Fibroblast of lung (primary cell): ENCODE data around the gene TMEM221.

Experiments used
- CTCF ChIP-seq, 2 donors: IDR thresholded peaks in 1 of 2; conservative IDR thresholded peaks in 1 of 2; 1 replicate in 1 of 2; 2 replicates in 1 of 2; pipeline ENCODE4 v1.5.1; 2011 to 2012; ENCODE audit warnings: low read length in 2 of 2, control low read depth in 1 of 2, inconsistent platforms in 1 of 2, low read depth in 1 of 2, mild to moderate bottlenecking in 1 of 2
- EZH2 ChIP-seq: IDR thresholded peaks from 2 replicates; pipeline ENCODE4 v1.5.1; 2012; ENCODE audit warnings: low read length, control low read depth, mild to moderate bottlenecking; ENCODE audit errors: missing control alignments

DNA sequence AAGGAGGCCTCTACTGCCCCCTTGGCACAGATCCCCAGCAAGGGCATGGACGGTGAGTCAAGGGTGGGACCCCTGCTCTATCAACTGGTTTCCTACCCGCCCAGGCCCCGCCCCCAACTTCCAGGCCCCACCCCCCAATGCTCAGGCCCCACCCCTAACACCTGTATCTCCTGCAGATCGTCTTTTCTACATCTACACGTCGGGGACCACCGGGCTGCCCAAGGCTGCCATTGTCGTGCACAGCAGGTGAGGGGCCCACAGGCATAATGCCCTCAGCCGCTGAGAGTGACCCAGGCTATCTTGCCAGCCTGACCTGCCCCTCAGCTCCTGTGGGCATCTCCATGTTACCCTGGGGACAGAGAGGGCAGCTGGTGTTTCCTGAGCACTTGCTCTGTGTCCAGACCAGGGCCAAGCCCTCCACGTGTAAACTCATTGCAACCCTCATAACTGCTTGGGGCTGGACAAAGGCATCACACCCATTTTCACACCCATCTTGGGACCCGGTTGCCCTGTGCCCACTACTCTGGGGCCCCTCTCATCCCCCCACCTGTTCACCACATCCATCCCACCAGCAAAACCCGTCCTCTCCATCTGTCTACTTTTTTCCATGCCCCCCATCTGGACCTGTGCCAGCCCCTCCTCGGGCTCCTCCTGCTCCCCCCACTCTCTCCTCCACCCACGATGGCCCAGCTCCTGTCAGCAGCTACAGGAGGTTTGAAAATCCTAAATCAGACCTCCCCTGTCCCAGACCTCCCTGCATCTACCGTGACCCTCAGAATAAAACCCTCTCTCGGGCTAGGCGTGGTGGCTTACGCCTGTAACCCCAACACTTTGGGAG lies 39.0 kb upstream of the TMEM221 start:
- no peak for TF ChIP-seq CTCF (conservative IDR thresholded peaks at IDR 0.05 in 1 of 2, IDR thresholded peaks at IDR 0.05 in 1 of 2; ENCODE audit: low read depth in 1 of 2, low read length in 2 of 2)
- TF ChIP-seq EZH2: no peak
